Neutrophil (primary cell): Measurements from ENCODE around the gene ADAMTS16.

Experiments
- H3K27ac ChIP-seq: fragments of 200-600 bp; sonication (generic); 2 replicates; pipeline ENCODE4 v1.5.1; 2016; ENCODE audit warnings: mild to moderate bottlenecking, moderate library complexity
- H3K27me3 ChIP-seq: fragments of 200-600 bp; sonication (generic); 2 replicates; pipeline ENCODE4 v1.6.0; 2016; ENCODE audit warnings: mild to moderate bottlenecking
- H3K36me3 ChIP-seq: fragments of 200-600 bp; sonication (generic); 2 replicates; pipeline ENCODE4 v1.5.1; 2017
- H3K4me1 ChIP-seq, 2 experiments: fragments of 200-600 bp in 1 of 2; sonication (generic) in 1 of 2; 1 replicate in 1 of 2; 2 replicates in 1 of 2; pipeline versions ENCODE4 v1.5.1 to v1.6.1; 2013 to 2016; ENCODE audit warnings: low read depth in 1 of 2, low read length in 1 of 2, mild to moderate bottlenecking in 1 of 2, moderate library complexity in 1 of 2; ENCODE audit not compliant: control insufficient read depth in 1 of 2, insufficient read depth in 1 of 2
- H3K4me3 ChIP-seq, 2 experiments: fragments of 200-600 bp in 1 of 2; sonication (generic) in 1 of 2; 1 replicate in 1 of 2; 2 replicates in 1 of 2; pipeline ENCODE4 v1.5.1; 2013 to 2016; ENCODE audit warnings: low read depth in 1 of 2, low read length in 1 of 2, mild to moderate bottlenecking in 1 of 2, moderate library complexity in 1 of 2
- H3K9me3 ChIP-seq: fragments of 200-600 bp; sonication (generic); 2 replicates; pipeline ENCODE4 v1.5.1; 2016
- TF ChIP-seq, protein P1 (sequence below): fragments of 200-600 bp; sonication (generic); IDR thresholded peaks from 2 replicates; pipeline ENCODE4 v1.5.1; 2016; ENCODE audit warnings: antibody characterized with exemption

Gene ADAMTS16

DNA sequence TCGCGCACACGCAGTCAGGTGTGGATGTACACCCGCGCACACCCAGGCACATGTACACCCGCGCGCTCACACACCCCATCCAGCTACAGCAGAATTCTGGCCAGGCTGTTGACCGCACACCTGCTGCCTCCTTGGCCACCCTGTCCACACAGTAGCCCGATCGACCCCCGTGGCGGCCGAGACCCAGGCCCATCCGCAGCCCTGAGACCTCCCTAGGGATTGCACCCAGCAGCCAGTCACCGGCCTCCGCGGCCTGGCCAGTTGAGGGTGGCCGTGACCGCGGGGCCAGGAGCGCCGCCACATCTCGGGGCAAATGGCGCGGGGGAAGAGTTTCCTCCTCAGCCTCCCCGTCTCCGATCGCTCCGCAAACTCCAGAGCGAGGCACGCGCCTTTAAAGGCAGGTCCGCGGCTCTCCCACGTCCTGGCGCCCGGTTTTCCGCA, 774 bp upstream of the ADAMTS16 start:
- H3K4me3 ChIP-seq: no peak overlapping the region
- TF ChIP-seq, protein P1, sequence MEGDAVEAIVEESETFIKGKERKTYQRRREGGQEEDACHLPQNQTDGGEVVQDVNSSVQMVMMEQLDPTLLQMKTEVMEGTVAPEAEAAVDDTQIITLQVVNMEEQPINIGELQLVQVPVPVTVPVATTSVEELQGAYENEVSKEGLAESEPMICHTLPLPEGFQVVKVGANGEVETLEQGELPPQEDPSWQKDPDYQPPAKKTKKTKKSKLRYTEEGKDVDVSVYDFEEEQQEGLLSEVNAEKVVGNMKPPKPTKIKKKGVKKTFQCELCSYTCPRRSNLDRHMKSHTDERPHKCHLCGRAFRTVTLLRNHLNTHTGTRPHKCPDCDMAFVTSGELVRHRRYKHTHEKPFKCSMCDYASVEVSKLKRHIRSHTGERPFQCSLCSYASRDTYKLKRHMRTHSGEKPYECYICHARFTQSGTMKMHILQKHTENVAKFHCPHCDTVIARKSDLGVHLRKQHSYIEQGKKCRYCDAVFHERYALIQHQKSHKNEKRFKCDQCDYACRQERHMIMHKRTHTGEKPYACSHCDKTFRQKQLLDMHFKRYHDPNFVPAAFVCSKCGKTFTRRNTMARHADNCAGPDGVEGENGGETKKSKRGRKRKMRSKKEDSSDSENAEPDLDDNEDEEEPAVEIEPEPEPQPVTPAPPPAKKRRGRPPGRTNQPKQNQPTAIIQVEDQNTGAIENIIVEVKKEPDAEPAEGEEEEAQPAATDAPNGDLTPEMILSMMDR: no peak

DNA sequence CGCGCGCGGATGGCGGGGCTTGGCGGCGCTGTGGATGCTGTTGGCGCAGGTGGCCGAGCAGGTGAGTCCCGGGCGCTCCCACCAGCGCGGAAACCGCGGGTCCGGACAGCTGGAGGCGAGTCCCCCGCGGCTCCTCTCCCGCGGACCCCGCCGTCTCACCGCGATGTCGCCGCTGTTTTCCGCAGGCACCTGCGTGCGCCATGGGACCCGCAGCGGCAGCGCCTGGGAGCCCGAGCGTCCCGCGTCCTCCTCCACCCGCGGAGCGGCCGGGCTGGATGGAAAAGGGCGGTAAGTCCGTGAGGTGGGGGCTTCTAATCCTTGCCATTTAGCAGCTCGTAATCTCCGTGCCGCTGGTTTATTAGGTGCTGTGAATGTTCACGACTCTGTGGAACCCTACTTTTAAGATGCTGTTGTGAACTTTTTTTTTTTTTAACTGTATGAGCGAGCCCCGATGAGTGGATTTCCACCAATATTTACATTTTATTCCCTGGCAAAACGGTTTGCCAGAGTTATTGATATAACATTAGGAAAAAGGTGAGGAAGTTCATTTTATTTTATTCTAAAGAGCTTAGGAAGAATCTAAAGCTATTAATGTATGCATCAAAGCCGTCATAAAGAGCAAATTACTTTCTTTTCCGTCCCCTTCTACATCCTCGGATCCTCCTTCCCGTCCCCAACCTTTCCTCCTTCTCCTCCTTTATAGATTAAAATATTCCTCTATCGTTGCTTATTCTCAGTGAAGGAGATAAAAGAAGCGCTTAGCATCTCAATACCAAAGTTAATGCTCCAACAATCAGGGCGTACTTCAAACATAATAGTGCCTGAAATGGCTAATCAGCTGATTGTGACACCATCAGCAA, 579 bp downstream of the ADAMTS16 start:
- H3K4me3 ChIP-seq: no peak overlapping the region
- no peaks in the 10 kb centered on the region for H3K9me3 ChIP-seq
- no peaks in the 10 kb centered on the region for H3K36me3 ChIP-seq
- TF ChIP-seq, protein P1: no peak
- H3K4me1 ChIP-seq: no peaks in the 10 kb centered on the region
- peaks cover 36% of the 10 kb centered on the region for H3K27me3 ChIP-seq
- no peak overlapping the region for H3K27ac ChIP-seq

More for the DNA sequence above, 774 bp upstream of the ADAMTS16 start:
- H3K27me3 ChIP-seq: peaks cover 36% of the 10 kb centered on the region
- H3K36me3 ChIP-seq: no peaks in the 10 kb centered on the region
- no peaks in the 10 kb centered on the region for H3K9me3 ChIP-seq
- H3K4me1 ChIP-seq: no peaks in the 10 kb centered on the region
- no peak overlapping the region for H3K27ac ChIP-seq

DNA sequence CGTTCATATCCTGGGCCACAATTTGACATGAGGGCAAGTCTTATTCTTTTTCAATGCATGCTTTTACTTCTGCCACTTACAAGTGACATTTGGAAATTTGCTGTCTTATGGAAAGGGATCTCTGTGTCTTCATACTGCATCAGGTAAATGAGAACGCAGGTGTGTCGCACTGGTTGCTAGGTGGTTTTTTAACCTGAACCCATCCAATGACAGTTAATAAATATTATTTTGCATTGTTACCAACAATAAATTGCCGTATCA, 1.1 kb downstream of the ADAMTS16 start:
- TF ChIP-seq, protein P1: no peak
- Histone ChIP-seq H3K36me3 (no peaks in the 10 kb centered on the region), H3K27ac (no peak overlapping the region), H3K4me3 (no peak overlapping the region), H3K9me3 (no peaks in the 10 kb centered on the region), H3K27me3 (peaks cover 36% of the 10 kb centered on the region), H3K4me1 (no peaks in the 10 kb centered on the region)

DNA sequence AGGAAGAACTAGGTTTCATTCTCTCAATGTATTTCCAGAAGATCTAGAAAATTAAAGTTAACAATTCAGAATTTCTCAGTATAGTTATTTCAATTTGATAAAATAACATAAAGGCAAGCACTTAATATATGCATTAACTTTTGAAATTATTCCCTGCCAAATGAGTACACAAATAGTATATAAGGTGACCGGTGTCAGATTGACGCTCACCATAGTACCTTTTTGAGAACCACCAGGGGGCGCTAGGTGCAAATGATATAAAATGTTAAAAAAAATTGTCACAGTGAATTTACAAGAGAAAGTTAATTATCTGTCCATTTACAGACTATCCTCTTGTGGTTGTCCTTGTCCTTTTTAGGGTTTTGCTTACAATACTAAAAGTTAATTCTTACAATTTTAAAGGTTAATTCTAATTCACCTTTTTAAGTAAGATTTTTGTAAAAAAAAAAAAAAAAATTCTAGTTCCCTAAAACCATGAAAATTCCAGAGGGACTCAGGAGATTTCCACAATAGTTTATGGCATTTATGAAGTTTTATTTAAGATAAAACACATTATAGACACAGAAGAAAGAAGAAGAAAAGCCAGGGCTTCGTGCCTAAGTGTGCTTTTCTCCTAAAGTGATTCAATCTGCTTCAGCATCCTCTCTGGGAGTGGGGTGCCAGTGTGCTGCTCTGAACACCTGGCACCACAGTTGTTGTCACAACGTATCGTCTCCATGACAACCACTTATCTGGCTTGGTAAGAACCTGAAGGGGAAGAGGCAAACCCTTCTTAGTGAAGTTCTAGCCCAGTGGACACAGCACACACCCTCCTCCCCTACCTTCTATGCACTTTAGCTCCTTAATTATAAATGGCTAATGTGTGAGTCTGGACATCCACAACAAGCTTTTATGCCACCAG, 1.7 kb downstream of the ADAMTS16 start:
- Histone ChIP-seq H3K27ac (no peak overlapping the region), H3K4me3 (no peak overlapping the region), H3K36me3 (no peaks in the 10 kb centered on the region), H3K27me3 (peaks cover 36% of the 10 kb centered on the region), H3K4me1 (no peaks in the 10 kb centered on the region), H3K9me3 (no peaks in the 10 kb centered on the region)
- TF ChIP-seq, protein P1: peak; percentile 19

- Histone ChIP-seq H3K4me3 (no peak overlapping the region), H3K9me3 (no peaks in the 10 kb centered on the region), H3K36me3 (no peaks in the 10 kb centered on the region), H3K27me3 (peaks cover 29% of the 10 kb centered on the region), H3K4me1 (no peaks in the 10 kb centered on the region), H3K27ac (no peak overlapping the region)
- TF ChIP-seq, protein P1: no peak
Measured at GRCh38 chr5:5144441-5144840, 4.3 kb downstream of the ADAMTS16 start.
